Mesenchymal stem cell (in vitro differentiated cells and primary cell): ENCODE data around the gene KRT86.

Experiments
- DNase-seq: peaks from one replicate; pipeline ENCODE4 v3.0.0-alpha.2; 2013
- H2AFZ ChIP-seq: one replicate; pipeline ENCODE4 v1.6.1; 2013; ENCODE audit warnings: low read depth, mild to moderate bottlenecking, control low read depth, inconsistent platforms, low read length, moderate library complexity
- H2AK5ac ChIP-seq: 2 replicates; pipeline ENCODE4 v1.6.1; 2013; ENCODE audit warnings: low read length, moderate library complexity, mild to moderate bottlenecking, inconsistent platforms; ENCODE audit not compliant: severe bottlenecking
- H2BK120ac ChIP-seq: one replicate; pipeline ENCODE4 v1.6.1; 2013; ENCODE audit warnings: low read depth, mild to moderate bottlenecking, inconsistent platforms, low read length, moderate library complexity
- H2BK12ac ChIP-seq, 2 experiments: one replicate each; pipeline ENCODE4 v1.6.1; 2013; ENCODE audit warnings: inconsistent platforms in 2 of 2, low read length in 2 of 2, mild to moderate bottlenecking in 2 of 2, moderate library complexity in 2 of 2, control low read depth in 1 of 2
- H2BK15ac ChIP-seq: one replicate; pipeline ENCODE4 v1.6.1; 2013; ENCODE audit warnings: mild to moderate bottlenecking, low read depth, inconsistent platforms; ENCODE audit not compliant: poor library complexity, severe bottlenecking
- H2BK5ac ChIP-seq: 2 replicates; pipeline ENCODE4 v1.6.1; 2013; ENCODE audit warnings: low read depth, mild to moderate bottlenecking, low read length, control low read depth, inconsistent platforms; ENCODE audit not compliant: poor library complexity, severe bottlenecking
- H3K14ac ChIP-seq, 2 experiments: one replicate each; pipeline ENCODE4 v1.6.1; 2013; ENCODE audit warnings: inconsistent platforms in 2 of 2, low read length in 2 of 2, control low read depth in 1 of 2, mild to moderate bottlenecking in 1 of 2, moderate library complexity in 1 of 2
- H3K18ac ChIP-seq, 2 experiments: one replicate each; pipeline ENCODE4 v1.6.1; 2013; ENCODE audit warnings: inconsistent platforms in 2 of 2, low read length in 2 of 2, control low read depth in 1 of 2, low read depth in 1 of 2, mild to moderate bottlenecking in 1 of 2
- H3K23ac ChIP-seq, 2 experiments: one replicate each; pipeline ENCODE4 v1.6.1; 2013; ENCODE audit warnings: inconsistent platforms in 2 of 2, low read length in 2 of 2, mild to moderate bottlenecking in 2 of 2, moderate library complexity in 2 of 2, control low read depth in 1 of 2
- H3K27ac ChIP-seq: 2 replicates; pipeline ENCODE4 v1.5.1; 2013; ENCODE audit warnings: mild to moderate bottlenecking, moderate library complexity, low read length, control low read depth, inconsistent platforms; ENCODE audit not compliant: poor library complexity, severe bottlenecking
- H3K27me3 ChIP-seq, 2 experiments: 2 replicates each; pipeline versions ENCODE4 v1.6.1 to v1.7.0; 2013; ENCODE audit warnings: low read length in 2 of 2, mild to moderate bottlenecking in 2 of 2, moderate library complexity in 2 of 2, control low read depth in 1 of 2, inconsistent platforms in 1 of 2; ENCODE audit not compliant: control insufficient read depth in 1 of 2, insufficient read depth in 1 of 2
- H3K36me3 ChIP-seq, 2 experiments: 2 replicates each; pipeline versions ENCODE4 v1.6.1 to v1.7.0; 2013; ENCODE audit warnings: low read length in 2 of 2, control low read depth in 1 of 2, inconsistent platforms in 1 of 2, low read depth in 1 of 2, mild to moderate bottlenecking in 1 of 2; ENCODE audit not compliant: insufficient read depth in 2 of 2, control insufficient read depth in 1 of 2
- H3K4ac ChIP-seq, 2 experiments: one replicate each; pipeline ENCODE4 v1.6.1; 2013; ENCODE audit warnings: inconsistent platforms in 2 of 2, low read length in 2 of 2, mild to moderate bottlenecking in 2 of 2, moderate library complexity in 2 of 2, control low read depth in 1 of 2, low read depth in 1 of 2
- H3K4me1 ChIP-seq: 2 replicates; pipeline ENCODE4 v1.6.1; 2013; ENCODE audit warnings: low read depth, low read length, control low read depth; ENCODE audit not compliant: control insufficient read depth, insufficient read depth
- H3K4me2 ChIP-seq: 2 replicates; pipeline ENCODE4 v1.6.1; 2013; ENCODE audit warnings: low read length, mild to moderate bottlenecking, inconsistent platforms; ENCODE audit not compliant: poor library complexity, severe bottlenecking
- H3K4me3 ChIP-seq, 2 experiments: 2 replicates each; pipeline versions ENCODE4 v1.5.1 to v1.7.0; 2013; ENCODE audit warnings: low read length in 2 of 2, mild to moderate bottlenecking in 2 of 2, control low read depth in 1 of 2, low read depth in 1 of 2; ENCODE audit not compliant: insufficient read depth in 1 of 2
- H3K79me1 ChIP-seq: replicated peaks from 2 replicates; pipeline ENCODE4 v1.6.1; 2013; ENCODE audit warnings: mild to moderate bottlenecking, control low read depth, low read length, inconsistent platforms; ENCODE audit not compliant: poor library complexity, severe bottlenecking
- H3K9ac ChIP-seq: 2 replicates; pipeline ENCODE4 v1.7.0; 2013; ENCODE audit warnings: mild to moderate bottlenecking, low read length, moderate library complexity
- H3K9me3 ChIP-seq: 2 replicates; pipeline ENCODE4 v1.7.0; 2013; ENCODE audit warnings: mild to moderate bottlenecking, low read length; ENCODE audit not compliant: control insufficient read depth
- H4K8ac ChIP-seq: one replicate; pipeline ENCODE4 v1.6.1; 2013; ENCODE audit warnings: inconsistent platforms, mild to moderate bottlenecking, low read length, moderate library complexity
- H4K91ac ChIP-seq: one replicate; pipeline ENCODE4 v1.6.1; 2013; ENCODE audit warnings: mild to moderate bottlenecking, low read length, inconsistent platforms
- WGBS: methylation state at CpG from one replicate; pipeline ENCODE4 v1.1.7; 2013; ENCODE audit warnings: mixed read lengths; 5-methylcytosine and 5-hydroxymethylcytosine counted together

Gene KRT86

GRCh38 chr12:52231305-52232202 is 42.9 kb upstream of the KRT86 start:
- Histone ChIP-seq H3K27ac (peak overlapping the region; percentile 13), H3K4me3 (no peak overlapping the region), H2AFZ (no peak overlapping the region), H2BK120ac (no peak overlapping the region), H3K9me3 (peaks cover 2% of the 10 kb centered on the region), H3K23ac (no peak overlapping the region), H3K36me3 (peaks cover 0 to 16% of the 10 kb centered on the region in 2 experiments), H2BK5ac (no peak overlapping the region), H3K4ac (no peak overlapping the region), H3K9ac (no peak overlapping the region), H2BK12ac (peak overlapping the region in 1 of 2 experiments; percentile 15), H3K14ac (peak overlapping the region in 1 of 2 experiments; percentile 23), H2AK5ac (peak overlapping the region; percentile 91), H4K91ac (no peak overlapping the region), H2BK15ac (no peak overlapping the region), H3K4me1 (peaks cover 51% of the 10 kb centered on the region), H3K79me1 (no peaks in the 10 kb centered on the region), H4K8ac (no peak overlapping the region), H3K27me3 (peaks cover 8 to 24% of the 10 kb centered on the region in 2 experiments), H3K18ac (peak overlapping the region in 1 of 2 experiments; percentile 55), H3K4me2 (no peak overlapping the region)
- whole genome bisulfite sequencing: 83% methylated on average over 16 of the region's 16 CpGs
- no peak for DNase-seq

GRCh38 chr12:52232203-52232673 is 42.2 kb upstream of the KRT86 start:
- Histone ChIP-seq H2AK5ac (peak overlapping the region; percentile 88), H2BK12ac (peak overlapping the region in 1 of 2 experiments; percentile 29), H3K23ac (no peak overlapping the region), H2AFZ (no peak overlapping the region), H3K4me3 (peak overlapping the region in 1 of 2 experiments; percentile 10), H2BK5ac (no peak overlapping the region), H3K27ac (no peak overlapping the region), H3K79me1 (no peaks in the 10 kb centered on the region), H3K4ac (no peak overlapping the region), H3K18ac (peak overlapping the region in 1 of 2 experiments; percentile 25), H3K9ac (no peak overlapping the region), H2BK15ac (no peak overlapping the region), H3K27me3 (peaks cover 8 to 24% of the 10 kb centered on the region in 2 experiments), H4K91ac (peak overlapping the region; percentile 53), H3K9me3 (no peaks in the 10 kb centered on the region), H3K14ac (peak overlapping the region in 1 of 2 experiments; percentile 70), H2BK120ac (no peak overlapping the region), H3K4me2 (no peak overlapping the region), H4K8ac (no peak overlapping the region), H3K4me1 (peaks cover 51% of the 10 kb centered on the region), H3K36me3 (peaks cover 0 to 16% of the 10 kb centered on the region in 2 experiments)
- DNase-seq: no peak
- 57% methylated on average over 10 of the region's 12 CpGs for WGBS

GRCh38 chr12:52232674-52233461 is 41.6 kb upstream of the KRT86 start, which contains the start of gene KRT7:
TSS of gene KRT7 (plus strand) at chr12:52233243. CDS start at chr12:52233297, 54 bp downstream.
- H3K9me3 ChIP-seq: no peaks in the 10 kb centered on the region
- H3K27me3 ChIP-seq: peaks cover 8 to 24% of the 10 kb centered on the region in 2 experiments

More at GRCh38 chr12:52232674-52233461, 41.6 kb upstream of the KRT86 start, which contains the start of gene KRT7:
- no peak within 1 kb of the TSS for H2BK5ac ChIP-seq
- 6% methylated on average over 58 of the region's 58 CpGs for WGBS
- H3K36me3 ChIP-seq: peaks cover 0 to 16% of the 10 kb centered on the region in 2 experiments
- no peaks in the 10 kb centered on the region for H3K79me1 ChIP-seq
- H2BK12ac ChIP-seq: peak within 1 kb of the TSS in 1 of 2 experiments; percentile 29
- peak within 1 kb of the TSS; percentile 21 for H4K8ac ChIP-seq
- H2BK120ac ChIP-seq: no peak within 1 kb of the TSS
- peak within 1 kb of the TSS in 1 of 2 experiments; percentile 43 for H3K23ac ChIP-seq
- H3K4me2 ChIP-seq: peak within 1 kb of the TSS; percentile 51
- peak within 1 kb of the TSS; percentile 36 for H2AFZ ChIP-seq
- no peak for DNase-seq
- no peak within 1 kb of the TSS for H3K9ac ChIP-seq
- peak within 1 kb of the TSS in 1 of 2 experiments; percentile 70 for H3K14ac ChIP-seq
- H3K27ac ChIP-seq: no peak within 1 kb of the TSS
- H2AK5ac ChIP-seq: peak within 1 kb of the TSS; percentile 88
- H3K4me1 ChIP-seq: peaks cover 51% of the 10 kb centered on the region
- no peak within 1 kb of the TSS for H2BK15ac ChIP-seq
- H3K4me3 ChIP-seq: peak within 1 kb of the TSS in 1 of 2 experiments; percentile 49
- peak within 1 kb of the TSS; percentile 53 for H4K91ac ChIP-seq
- H3K4ac ChIP-seq: no peak within 1 kb of the TSS
- H3K18ac ChIP-seq: peak within 1 kb of the TSS in 1 of 2 experiments; percentile 25
